Stimulated activated CD4-positive, alpha-beta T cell treated with anti-CD3 and anti-CD28 coated beads, Interleukin-2, amount 100 ng/mL, for 4 hours (primary cell): ENCODE results near the gene PKHD1.

Experiments used
- DNase-seq: peaks from one replicate; pipeline ENCODE4 v3.0.0-alpha.2; 2020; ENCODE audit warnings: low read depth

The PKHD1 gene

GRCh38 chr6:52087498-52087999 is at the start of gene PKHD1:
Gene PKHD1 (minus strand): TSS chr6:52087613. CDS start chr6:52084933, 2,680 bp downstream.
- no peak for DNase-seq

GRCh38 chr6:52136934-52137467 is 49.6 kb upstream of the PKHD1 start:
- DNase-seq, result no peak

- no peak for DNase-seq
These were observed 48.6 kb upstream of the PKHD1 start for GRCh38 chr6:52136055-52136454.

- no peak for DNase-seq
These were observed 47.8 kb upstream of the PKHD1 start for GRCh38 chr6:52135217-52135616.

GRCh38 chr6:52134011-52134410 is 46.6 kb upstream of the PKHD1 start:
- DNase-seq, result no peak

GRCh38 chr6:52133324-52133723 is 45.9 kb upstream of the PKHD1 start:
- DNase-seq, result no peak

- no peak for DNase-seq
These were observed 44.9 kb upstream of the PKHD1 start for GRCh38 chr6:52132292-52132691.

GRCh38 chr6:52130440-52130839 is 43.0 kb upstream of the PKHD1 start:
- DNase-seq, result no peak

GRCh38 chr6:52127957-52128356 is 40.5 kb upstream of the PKHD1 start:
- no peak for DNase-seq

- no peak for DNase-seq
These were observed 38.8 kb upstream of the PKHD1 start for GRCh38 chr6:52126231-52126630.

GRCh38 chr6:52125572-52125971 is 38.2 kb upstream of the PKHD1 start:
- DNase-seq, result no peak

- no peak for DNase-seq
These were observed 37.7 kb upstream of the PKHD1 start for GRCh38 chr6:52125139-52125538.

GRCh38 chr6:52124126-52125121 is 37.0 kb upstream of the PKHD1 start:
- no peak for DNase-seq

- DNase-seq, result no peak
These were observed 35.8 kb upstream of the PKHD1 start for GRCh38 chr6:52123251-52123650.

GRCh38 chr6:52117352-52117751 is 29.9 kb upstream of the PKHD1 start:
- no peak for DNase-seq

GRCh38 chr6:52116605-52116948 is 29.2 kb upstream of the PKHD1 start:
- DNase-seq, result no peak

GRCh38 chr6:52115891-52116604 is 28.6 kb upstream of the PKHD1 start:
- DNase-seq, result no peak

- DNase-seq, result no peak
These were observed 27.8 kb upstream of the PKHD1 start for GRCh38 chr6:52115145-52115741.

GRCh38 chr6:52109171-52109571 is 21.8 kb upstream of the PKHD1 start:
- no peak for DNase-seq

GRCh38 chr6:52108128-52108527 is 20.7 kb upstream of the PKHD1 start:
- DNase-seq, result no peak

- DNase-seq, result no peak
These were observed 19.6 kb upstream of the PKHD1 start for GRCh38 chr6:52106994-52107393.

GRCh38 chr6:52104979-52105378 is 17.6 kb upstream of the PKHD1 start:
- DNase-seq, result no peak
